ENCODE data around the gene CCDC148. TPM values are rescaled to one million over a fixed set of nuclear protein-coding genes. Genes with fewer than 3 reads are reported as not detected.

Gene CCDC148
- total and polyA plus RNA-seq, 12 donors: 0.07 to 1.4 (median 0.66) TPM

DNA sequence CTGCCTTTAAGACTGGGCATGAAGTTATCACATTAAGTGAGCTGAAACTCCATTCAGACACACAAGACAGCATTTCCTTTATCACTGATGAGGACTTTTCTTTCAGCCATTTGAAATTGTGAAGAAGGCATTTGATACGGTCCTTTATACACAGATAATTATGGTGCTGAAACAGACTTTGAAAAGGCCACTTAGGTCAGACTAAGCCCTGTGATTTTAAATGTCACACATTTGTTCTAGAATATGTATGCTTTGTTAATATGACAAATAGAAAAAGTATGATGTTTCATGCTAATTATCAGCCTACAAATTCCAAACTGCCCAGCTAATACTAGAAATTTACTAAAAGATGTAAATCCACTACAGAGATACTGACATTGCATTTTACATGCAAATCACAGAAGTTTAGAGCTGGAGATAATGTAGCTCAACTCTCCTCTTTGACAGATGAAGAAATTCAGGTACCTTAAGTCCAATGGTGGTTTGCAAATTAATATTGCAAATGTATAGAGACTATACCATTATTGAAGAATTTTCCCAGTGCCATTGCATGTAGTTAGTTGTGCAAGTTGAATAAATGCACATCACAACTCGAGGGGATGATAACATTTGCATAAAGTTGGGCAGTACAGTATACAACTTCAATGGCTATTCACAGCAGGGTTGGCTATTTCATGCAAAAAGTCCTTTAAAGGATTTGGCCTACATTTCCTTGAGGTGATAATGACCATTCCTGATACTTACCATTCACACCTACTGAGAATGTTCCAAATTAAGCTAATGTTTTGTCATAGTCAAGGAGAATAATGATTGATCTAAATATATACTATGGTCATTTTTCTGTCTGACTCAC is 179.7 kb downstream of the CCDC148 start:
- DNase-seq: no peak
- no peaks in the 10 kb centered on the region for H3K36me3 ChIP-seq
- H3K27me3 ChIP-seq: no peaks in the 10 kb centered on the region
- 71 to 76% methylated on average over 2 of the region's 2 CpGs for WGBS, 2 donors
- no peak overlapping the region for H3K27ac ChIP-seq
- no peaks in the 10 kb centered on the region for H3K9me3 ChIP-seq
- ATAC-seq: no peak
- H3K4me1 ChIP-seq: no peaks in the 10 kb centered on the region
- no peak overlapping the region for H3K4me3 ChIP-seq
- intact Hi-C loops (cut with DNase I): no loop called here
- TF ChIP-seq, protein P1, sequence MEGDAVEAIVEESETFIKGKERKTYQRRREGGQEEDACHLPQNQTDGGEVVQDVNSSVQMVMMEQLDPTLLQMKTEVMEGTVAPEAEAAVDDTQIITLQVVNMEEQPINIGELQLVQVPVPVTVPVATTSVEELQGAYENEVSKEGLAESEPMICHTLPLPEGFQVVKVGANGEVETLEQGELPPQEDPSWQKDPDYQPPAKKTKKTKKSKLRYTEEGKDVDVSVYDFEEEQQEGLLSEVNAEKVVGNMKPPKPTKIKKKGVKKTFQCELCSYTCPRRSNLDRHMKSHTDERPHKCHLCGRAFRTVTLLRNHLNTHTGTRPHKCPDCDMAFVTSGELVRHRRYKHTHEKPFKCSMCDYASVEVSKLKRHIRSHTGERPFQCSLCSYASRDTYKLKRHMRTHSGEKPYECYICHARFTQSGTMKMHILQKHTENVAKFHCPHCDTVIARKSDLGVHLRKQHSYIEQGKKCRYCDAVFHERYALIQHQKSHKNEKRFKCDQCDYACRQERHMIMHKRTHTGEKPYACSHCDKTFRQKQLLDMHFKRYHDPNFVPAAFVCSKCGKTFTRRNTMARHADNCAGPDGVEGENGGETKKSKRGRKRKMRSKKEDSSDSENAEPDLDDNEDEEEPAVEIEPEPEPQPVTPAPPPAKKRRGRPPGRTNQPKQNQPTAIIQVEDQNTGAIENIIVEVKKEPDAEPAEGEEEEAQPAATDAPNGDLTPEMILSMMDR (IDR thresholded peaks at IDR 0.05): no peak

DNA sequence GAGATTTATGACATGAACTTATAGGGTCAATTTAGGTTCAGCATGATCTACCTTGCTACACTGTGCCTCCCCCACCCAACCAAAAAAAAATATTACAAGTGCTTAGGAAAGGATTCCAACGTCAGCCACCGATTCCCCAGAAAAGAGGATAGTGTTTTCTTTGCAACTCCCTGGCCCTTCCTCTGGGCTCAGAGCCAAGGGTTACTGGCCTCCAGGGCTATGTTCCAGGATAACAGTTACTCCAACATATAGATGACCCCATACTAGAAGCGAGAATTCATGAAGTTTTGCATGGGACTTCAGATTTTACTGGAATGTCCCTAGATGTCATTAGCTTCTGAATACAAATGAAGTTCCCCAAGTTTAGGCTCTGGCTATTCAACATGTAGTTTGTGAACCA is 182.8 kb downstream of the CCDC148 start:
- WGBS, 2 donors: 35 to 37% methylated on average over 3 of the region's 3 CpGs

DNA sequence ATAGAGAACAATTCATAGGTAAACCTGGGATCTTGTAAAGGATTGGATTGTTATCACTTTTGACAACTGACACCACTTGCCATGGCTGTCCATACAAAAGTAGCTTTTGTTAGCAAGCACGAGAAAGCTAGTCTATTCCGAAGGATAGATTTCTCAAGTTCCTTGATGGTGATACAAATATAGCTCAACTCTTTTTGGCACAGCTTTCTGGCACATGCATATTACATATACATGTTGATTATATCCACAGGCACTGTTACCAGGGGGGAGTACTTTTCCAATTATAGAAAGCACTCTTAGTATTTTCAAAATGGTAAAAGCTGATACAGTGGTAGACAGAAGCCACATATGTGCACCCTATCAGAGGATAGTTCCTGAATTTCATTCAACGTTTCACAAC is 186.0 kb downstream of the CCDC148 start:
- H3K4me3 ChIP-seq: no peak overlapping the region
- no peaks in the 10 kb centered on the region for H3K27me3 ChIP-seq
- ATAC-seq: no peak
- TF ChIP-seq, protein P1 (IDR thresholded peaks at IDR 0.05): no peak
- intact Hi-C loops (cut with DNase I): no loop called here
- H3K36me3 ChIP-seq: no peaks in the 10 kb centered on the region
- H3K27ac ChIP-seq: no peak overlapping the region
- 29 to 47% methylated on average over 3 of the region's 3 CpGs for WGBS, 2 donors
- H3K4me1 ChIP-seq: no peaks in the 10 kb centered on the region
- DNase-seq: no peak
- no peaks in the 10 kb centered on the region for H3K9me3 ChIP-seq

More for the DNA sequence above, 182.8 kb downstream of the CCDC148 start:
- TF ChIP-seq, protein P1 (IDR thresholded peaks at IDR 0.05): no peak
- DNase-seq: no peak
- no peak overlapping the region for H3K4me3 ChIP-seq
- no peaks in the 10 kb centered on the region for H3K27me3 ChIP-seq
- no peaks in the 10 kb centered on the region for H3K9me3 ChIP-seq
- no peak for ATAC-seq
- no peaks in the 10 kb centered on the region for H3K4me1 ChIP-seq
- no peak overlapping the region for H3K27ac ChIP-seq
- H3K36me3 ChIP-seq: no peaks in the 10 kb centered on the region
- intact Hi-C loops (cut with DNase I): no loop called here

DNA sequence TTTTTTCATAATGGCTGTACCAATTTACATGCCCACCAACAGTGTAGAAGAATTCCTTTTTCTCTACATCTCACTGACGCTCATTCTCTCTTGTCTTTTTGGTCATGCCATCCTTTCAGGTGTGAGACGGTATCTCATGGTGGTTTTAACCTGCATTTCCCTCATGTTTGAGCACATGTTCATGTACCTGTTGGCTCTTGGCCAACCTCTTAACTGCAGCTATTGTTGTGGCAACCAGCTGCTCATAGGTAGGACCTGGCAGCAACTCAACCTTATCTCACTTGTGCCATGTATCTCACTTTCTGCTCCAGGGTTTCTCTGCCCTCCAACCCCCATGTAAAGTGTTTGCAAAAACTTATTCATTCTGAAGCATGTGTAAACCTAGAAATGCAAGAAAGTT is 187.4 kb downstream of the CCDC148 start:
- DNase-seq (no peak), ATAC-seq (no peak)
- WGBS, 2 donors: 93 to 98% methylated on average over 2 of the region's 2 CpGs
- intact Hi-C loops (cut with DNase I): no loop called here
- Histone ChIP-seq H3K4me1 (no peaks in the 10 kb centered on the region), H3K27ac (no peak overlapping the region), H3K4me3 (no peak overlapping the region), H3K36me3 (no peaks in the 10 kb centered on the region), H3K9me3 (no peaks in the 10 kb centered on the region), H3K27me3 (no peaks in the 10 kb centered on the region)
- TF ChIP-seq, protein P1 (IDR thresholded peaks at IDR 0.05): no peak

All from heart right ventricle (tissue), 16 donors.